Activated CD4-positive, alpha-beta T cell treated with anti-CD3 and anti-CD28 coated beads for 48 hours (primary cell): ENCODE results near the gene PCGF2.

Experiments used
- DNase-seq: peaks from one replicate; pipeline ENCODE4 v3.0.0-alpha.2; 2020

PCGF2 gene

GRCh38 chr17:38716368-38717005 lies 31.6 kb downstream of the PCGF2 start:
- DNase-seq = no peak

GRCh38 chr17:38715216-38715943 lies 32.8 kb downstream of the PCGF2 start:
- DNase-seq = no peak

GRCh38 chr17:38713456-38714075 lies 34.6 kb downstream of the PCGF2 start:
- DNase-seq = no peak

GRCh38 chr17:38712593-38712992 lies 35.5 kb downstream of the PCGF2 start:
- no peak for DNase-seq

GRCh38 chr17:38711792-38712571 lies 36.2 kb downstream of the PCGF2 start:
- no peak for DNase-seq

- no peak for DNase-seq
These were observed 37.2 kb downstream of the PCGF2 start for GRCh38 chr17:38710985-38711384.

GRCh38 chr17:38710604-38710962 lies 37.6 kb downstream of the PCGF2 start:
- DNase-seq = no peak

- no peak for DNase-seq
These were observed 38.1 kb downstream of the PCGF2 start for GRCh38 chr17:38709864-38710603.

GRCh38 chr17:38709104-38709820 lies 38.9 kb downstream of the PCGF2 start:
- DNase-seq = no peak

- DNase-seq = no peak
These were observed 40.3 kb downstream of the PCGF2 start for GRCh38 chr17:38707678-38708351.

- peak; percentile 38 for DNase-seq
These were observed 41.5 kb downstream of the PCGF2 start for GRCh38 chr17:38706505-38707216.

- peak; percentile 45 for DNase-seq
These were observed 42.2 kb downstream of the PCGF2 start for GRCh38 chr17:38705803-38706504.

- DNase-seq = no peak
These were observed 42.7 kb downstream of the PCGF2 start for GRCh38 chr17:38705523-38705802.

GRCh38 chr17:38704606-38705522 lies 43.3 kb downstream of the PCGF2 start, which contains the start of gene MLLT6:
Gene MLLT6 (plus strand): TSS chr17:38705273. CDS start chr17:38705633, 360 bp downstream.
- peak; percentile 78 for DNase-seq

GRCh38 chr17:38703742-38704605 lies 44.2 kb downstream of the PCGF2 start:
- peak; percentile 93 for DNase-seq

- peak; percentile 53 for DNase-seq
These were observed 45.0 kb downstream of the PCGF2 start for GRCh38 chr17:38702916-38703741.
